ENCODE results near the gene HOXA3.

GRCh38 chr7:27122077-27122910 lies 30.1 kb downstream of the HOXA3 start:
- TF ChIP-seq CTCF (conservative IDR thresholded peaks at IDR 0.05; ENCODE audit: low read depth, low read length) (no peak), EZH2 (IDR thresholded peaks at IDR 0.05; ENCODE audit: low read length, unreplicated experiment) (no peak), EZH2phosphoT487 (IDR thresholded peaks at IDR 0.05; ENCODE audit: borderline replicate concordance, low read length) (no peak)

All from PC-3 (cell line).